Measurements from ENCODE around the gene HSPA1A. TPM values are rescaled to one million over a fixed set of nuclear protein-coding genes. Genes with fewer than 3 reads are reported as not detected.

The HSPA1A gene
- total RNA-seq, 1 experiment from 2014 or later, result 57.2 TPM

DNA sequence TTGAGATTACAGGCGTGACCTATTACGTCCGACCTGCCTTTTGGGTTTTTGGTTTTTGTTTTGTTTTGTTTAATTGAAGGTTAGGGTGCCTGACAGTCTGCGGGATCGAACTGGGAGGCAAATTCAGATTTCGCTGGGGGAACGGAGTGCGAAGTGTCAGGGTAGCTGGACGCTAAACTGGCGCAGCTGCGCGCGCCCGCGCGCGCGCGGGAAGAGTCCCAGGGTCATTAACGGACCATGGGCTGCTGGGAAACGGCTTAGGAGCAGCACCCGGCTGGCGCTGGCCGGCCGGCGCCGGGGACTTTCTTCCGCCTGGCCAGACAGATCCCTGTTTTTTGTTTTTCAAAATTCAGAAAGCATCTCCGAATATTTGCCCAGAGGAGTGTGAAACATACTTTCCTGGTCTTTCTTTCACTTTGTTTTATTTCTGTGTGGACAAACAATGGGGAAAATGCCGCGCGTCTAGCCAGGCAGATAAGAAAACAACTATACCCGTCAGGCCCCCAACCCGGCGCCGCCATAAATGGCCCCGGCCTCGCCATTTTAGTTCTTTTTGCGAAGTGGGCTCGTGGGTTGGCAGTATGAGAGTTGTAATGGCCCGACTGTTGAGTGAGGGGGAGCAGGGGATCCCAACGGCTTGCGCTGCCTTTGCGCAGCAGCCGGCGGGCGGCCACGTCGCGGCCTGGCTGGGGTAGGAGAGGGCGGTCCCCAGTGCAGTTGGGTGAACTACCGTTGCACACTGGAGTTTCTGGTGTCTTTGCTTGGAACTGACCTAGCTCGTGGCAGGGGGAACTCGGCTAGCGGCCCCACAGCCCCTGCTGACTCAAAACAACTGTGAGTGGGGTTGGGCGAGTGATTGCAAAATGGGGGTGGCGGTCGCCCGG lies 19.3 kb downstream of the HSPA1A start (continued):
- TF ChIP-seq, protein P1, sequence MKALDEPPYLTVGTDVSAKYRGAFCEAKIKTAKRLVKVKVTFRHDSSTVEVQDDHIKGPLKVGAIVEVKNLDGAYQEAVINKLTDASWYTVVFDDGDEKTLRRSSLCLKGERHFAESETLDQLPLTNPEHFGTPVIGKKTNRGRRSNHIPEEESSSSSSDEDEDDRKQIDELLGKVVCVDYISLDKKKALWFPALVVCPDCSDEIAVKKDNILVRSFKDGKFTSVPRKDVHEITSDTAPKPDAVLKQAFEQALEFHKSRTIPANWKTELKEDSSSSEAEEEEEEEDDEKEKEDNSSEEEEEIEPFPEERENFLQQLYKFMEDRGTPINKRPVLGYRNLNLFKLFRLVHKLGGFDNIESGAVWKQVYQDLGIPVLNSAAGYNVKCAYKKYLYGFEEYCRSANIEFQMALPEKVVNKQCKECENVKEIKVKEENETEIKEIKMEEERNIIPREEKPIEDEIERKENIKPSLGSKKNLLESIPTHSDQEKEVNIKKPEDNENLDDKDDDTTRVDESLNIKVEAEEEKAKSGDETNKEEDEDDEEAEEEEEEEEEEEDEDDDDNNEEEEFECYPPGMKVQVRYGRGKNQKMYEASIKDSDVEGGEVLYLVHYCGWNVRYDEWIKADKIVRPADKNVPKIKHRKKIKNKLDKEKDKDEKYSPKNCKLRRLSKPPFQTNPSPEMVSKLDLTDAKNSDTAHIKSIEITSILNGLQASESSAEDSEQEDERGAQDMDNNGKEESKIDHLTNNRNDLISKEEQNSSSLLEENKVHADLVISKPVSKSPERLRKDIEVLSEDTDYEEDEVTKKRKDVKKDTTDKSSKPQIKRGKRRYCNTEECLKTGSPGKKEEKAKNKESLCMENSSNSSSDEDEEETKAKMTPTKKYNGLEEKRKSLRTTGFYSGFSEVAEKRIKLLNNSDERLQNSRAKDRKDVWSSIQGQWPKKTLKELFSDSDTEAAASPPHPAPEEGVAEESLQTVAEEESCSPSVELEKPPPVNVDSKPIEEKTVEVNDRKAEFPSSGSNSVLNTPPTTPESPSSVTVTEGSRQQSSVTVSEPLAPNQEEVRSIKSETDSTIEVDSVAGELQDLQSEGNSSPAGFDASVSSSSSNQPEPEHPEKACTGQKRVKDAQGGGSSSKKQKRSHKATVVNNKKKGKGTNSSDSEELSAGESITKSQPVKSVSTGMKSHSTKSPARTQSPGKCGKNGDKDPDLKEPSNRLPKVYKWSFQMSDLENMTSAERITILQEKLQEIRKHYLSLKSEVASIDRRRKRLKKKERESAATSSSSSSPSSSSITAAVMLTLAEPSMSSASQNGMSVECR (CRISPR knock-in tag; IDR thresholded peaks at IDR 0.05; ENCODE audit: borderline replicate concordance), result peak; percentile 81
- TF ChIP-seq SMAD4 (CRISPR knock-in tag; IDR thresholded peaks at IDR 0.05) (no peak), NR1H2 (CRISPR knock-in tag; IDR thresholded peaks at IDR 0.05) (0 out of 2 replicates have a peak, but pooled peaks have one; percentile 9), ZNF317 (CRISPR knock-in tag; IDR thresholded peaks at IDR 0.05; ENCODE audit: borderline replicate concordance, low read depth) (no peak)
- TF ChIP-seq, protein P2, sequence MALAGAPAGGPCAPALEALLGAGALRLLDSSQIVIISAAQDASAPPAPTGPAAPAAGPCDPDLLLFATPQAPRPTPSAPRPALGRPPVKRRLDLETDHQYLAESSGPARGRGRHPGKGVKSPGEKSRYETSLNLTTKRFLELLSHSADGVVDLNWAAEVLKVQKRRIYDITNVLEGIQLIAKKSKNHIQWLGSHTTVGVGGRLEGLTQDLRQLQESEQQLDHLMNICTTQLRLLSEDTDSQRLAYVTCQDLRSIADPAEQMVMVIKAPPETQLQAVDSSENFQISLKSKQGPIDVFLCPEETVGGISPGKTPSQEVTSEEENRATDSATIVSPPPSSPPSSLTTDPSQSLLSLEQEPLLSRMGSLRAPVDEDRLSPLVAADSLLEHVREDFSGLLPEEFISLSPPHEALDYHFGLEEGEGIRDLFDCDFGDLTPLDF (CRISPR knock-in tag; IDR thresholded peaks at IDR 0.05), result peak; percentile 49; the same call in 1 of the 2 replicates
- TF ChIP-seq, protein P3, sequence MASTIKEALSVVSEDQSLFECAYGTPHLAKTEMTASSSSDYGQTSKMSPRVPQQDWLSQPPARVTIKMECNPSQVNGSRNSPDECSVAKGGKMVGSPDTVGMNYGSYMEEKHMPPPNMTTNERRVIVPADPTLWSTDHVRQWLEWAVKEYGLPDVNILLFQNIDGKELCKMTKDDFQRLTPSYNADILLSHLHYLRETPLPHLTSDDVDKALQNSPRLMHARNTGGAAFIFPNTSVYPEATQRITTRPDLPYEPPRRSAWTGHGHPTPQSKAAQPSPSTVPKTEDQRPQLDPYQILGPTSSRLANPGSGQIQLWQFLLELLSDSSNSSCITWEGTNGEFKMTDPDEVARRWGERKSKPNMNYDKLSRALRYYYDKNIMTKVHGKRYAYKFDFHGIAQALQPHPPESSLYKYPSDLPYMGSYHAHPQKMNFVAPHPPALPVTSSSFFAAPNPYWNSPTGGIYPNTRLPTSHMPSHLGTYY (CRISPR knock-in tag; IDR thresholded peaks at IDR 0.05), result 0 out of 2 replicates have a peak, but pooled peaks have one; percentile 33
- TF ChIP-seq, protein P4, sequence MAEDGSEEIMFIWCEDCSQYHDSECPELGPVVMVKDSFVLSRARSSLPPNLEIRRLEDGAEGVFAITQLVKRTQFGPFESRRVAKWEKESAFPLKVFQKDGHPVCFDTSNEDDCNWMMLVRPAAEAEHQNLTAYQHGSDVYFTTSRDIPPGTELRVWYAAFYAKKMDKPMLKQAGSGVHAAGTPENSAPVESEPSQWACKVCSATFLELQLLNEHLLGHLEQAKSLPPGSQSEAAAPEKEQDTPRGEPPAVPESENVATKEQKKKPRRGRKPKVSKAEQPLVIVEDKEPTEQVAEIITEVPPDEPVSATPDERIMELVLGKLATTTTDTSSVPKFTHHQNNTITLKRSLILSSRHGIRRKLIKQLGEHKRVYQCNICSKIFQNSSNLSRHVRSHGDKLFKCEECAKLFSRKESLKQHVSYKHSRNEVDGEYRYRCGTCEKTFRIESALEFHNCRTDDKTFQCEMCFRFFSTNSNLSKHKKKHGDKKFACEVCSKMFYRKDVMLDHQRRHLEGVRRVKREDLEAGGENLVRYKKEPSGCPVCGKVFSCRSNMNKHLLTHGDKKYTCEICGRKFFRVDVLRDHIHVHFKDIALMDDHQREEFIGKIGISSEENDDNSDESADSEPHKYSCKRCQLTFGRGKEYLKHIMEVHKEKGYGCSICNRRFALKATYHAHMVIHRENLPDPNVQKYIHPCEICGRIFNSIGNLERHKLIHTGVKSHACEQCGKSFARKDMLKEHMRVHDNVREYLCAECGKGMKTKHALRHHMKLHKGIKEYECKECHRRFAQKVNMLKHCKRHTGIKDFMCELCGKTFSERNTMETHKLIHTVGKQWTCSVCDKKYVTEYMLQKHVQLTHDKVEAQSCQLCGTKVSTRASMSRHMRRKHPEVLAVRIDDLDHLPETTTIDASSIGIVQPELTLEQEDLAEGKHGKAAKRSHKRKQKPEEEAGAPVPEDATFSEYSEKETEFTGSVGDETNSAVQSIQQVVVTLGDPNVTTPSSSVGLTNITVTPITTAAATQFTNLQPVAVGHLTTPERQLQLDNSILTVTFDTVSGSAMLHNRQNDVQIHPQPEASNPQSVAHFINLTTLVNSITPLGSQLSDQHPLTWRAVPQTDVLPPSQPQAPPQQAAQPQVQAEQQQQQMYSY (CRISPR knock-in tag; IDR thresholded peaks at IDR 0.05), result no peak
- TF ChIP-seq, protein P5, sequence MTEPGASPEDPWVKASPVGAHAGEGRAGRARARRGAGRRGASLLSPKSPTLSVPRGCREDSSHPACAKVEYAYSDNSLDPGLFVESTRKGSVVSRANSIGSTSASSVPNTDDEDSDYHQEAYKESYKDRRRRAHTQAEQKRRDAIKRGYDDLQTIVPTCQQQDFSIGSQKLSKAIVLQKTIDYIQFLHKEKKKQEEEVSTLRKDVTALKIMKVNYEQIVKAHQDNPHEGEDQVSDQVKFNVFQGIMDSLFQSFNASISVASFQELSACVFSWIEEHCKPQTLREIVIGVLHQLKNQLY (CRISPR knock-in tag; IDR thresholded peaks at IDR 0.05), result no peak

DNA sequence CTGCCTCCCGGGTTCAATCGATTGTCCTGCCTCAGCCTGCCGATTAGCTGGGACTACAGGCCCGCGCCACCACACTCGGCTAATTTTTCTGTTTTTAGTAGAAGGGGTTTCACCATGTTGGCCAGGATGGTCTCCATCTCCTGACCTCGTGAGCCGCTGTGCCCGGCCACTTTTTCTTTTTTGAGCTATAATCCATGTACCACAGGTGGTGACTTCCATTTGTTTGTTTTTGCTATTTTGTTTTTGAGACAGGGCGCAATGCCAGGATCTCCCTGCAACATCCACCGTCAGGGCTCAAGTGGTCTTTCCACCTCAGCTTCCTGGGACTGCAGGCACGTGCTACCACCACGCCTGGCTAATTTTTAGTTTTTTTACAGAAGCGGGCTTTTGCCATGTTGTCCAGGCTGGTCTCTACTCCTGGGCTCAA lies 20.7 kb downstream of the HSPA1A start:
- peaks cover 28% of the 10 kb centered on the region for H3K4me1 Mint-ChIP-seq
- no peaks in the 10 kb centered on the region for H3K9me3 Mint-ChIP-seq
- no peak for ATAC-seq
- no peak for DNase-seq (ENCODE audit: low spot score)
- peak overlapping the region; percentile 99 for H3K4me3 Mint-ChIP-seq
- H3K36me3 Mint-ChIP-seq, result peaks cover 62% of the 10 kb centered on the region
- ChIA-PET CTCF (interaction anchor here (2.1 kb wide), 1 partner anchor 27 kb away, joined by 6 read pairs; the partner anchor contains the start of gene NEU1), POLR2A (interaction anchor here (1.6 kb wide), 1 partner anchor 21 kb away, joined by 4 read pairs; the partner anchor contains the start of genes HSPA1A and HSPA1L)
- peak overlapping the region; percentile 100 for H3K27ac Mint-ChIP-seq
- TF ChIP-seq GABPB1 (CRISPR knock-in tag; IDR thresholded peaks at IDR 0.05) (0 out of 2 replicates have a peak, but pooled peaks have one; percentile 14), ZNF671 (CRISPR knock-in tag; IDR thresholded peaks at IDR 0.05) (no peak)
- no peaks in the 10 kb centered on the region for H3K27me3 Mint-ChIP-seq (ENCODE audit: low read depth)

Measured in WTC11 (cell line).